Right forelimb (tissue), 1 donor: ENCODE data around the gene ZDHHC1.
"Not testable (repeated sequence)": the region's sequence is repeated elsewhere in the genome, so short reads cannot be mapped to it uniquely, and the experiment has no call there.

Experiments
- DNase-seq: peaks from one replicate; pipeline ENCODE4 v3.0.0-alpha.2; 2018

Gene ZDHHC1

GRCh38 chr16:67430504-67430976 lies 14.3 kb upstream of the ZDHHC1 start:
- DNase-seq = no peak

DNA sequence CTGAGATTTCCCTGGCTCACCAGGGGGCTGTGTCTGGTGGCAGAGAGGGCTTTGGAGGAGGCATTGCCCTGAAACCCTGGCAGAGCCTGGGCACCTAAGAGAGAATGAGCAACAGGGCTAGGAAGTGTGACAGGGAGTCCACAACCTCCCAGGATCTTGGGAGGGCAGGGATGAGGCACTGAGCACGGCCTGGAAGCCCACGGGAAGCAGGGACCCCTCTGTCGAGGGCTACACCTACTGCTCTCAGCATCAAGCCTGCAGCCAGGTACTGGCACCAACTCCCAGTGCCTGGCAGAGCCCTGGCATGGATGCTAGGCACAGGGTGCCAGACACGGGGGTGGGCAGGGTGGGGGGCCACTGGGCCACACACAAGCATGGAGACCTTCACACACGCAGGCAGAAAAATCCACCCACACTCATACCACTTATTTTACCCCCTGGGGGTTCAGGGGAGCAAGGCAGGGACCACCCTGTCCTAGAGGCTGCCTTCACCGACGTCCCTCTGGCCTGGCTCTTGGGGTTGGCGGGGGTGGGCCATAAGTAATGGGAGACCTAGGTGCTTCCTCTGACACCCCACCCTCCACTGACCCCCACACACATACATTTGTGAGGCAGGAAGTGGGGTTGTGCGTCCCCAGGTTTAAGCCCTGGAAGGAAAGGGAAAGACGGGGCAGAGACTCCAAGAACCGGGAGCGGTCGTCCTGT lies 13.7 kb upstream of the ZDHHC1 start:
- DNase-seq = no peak

DNA sequence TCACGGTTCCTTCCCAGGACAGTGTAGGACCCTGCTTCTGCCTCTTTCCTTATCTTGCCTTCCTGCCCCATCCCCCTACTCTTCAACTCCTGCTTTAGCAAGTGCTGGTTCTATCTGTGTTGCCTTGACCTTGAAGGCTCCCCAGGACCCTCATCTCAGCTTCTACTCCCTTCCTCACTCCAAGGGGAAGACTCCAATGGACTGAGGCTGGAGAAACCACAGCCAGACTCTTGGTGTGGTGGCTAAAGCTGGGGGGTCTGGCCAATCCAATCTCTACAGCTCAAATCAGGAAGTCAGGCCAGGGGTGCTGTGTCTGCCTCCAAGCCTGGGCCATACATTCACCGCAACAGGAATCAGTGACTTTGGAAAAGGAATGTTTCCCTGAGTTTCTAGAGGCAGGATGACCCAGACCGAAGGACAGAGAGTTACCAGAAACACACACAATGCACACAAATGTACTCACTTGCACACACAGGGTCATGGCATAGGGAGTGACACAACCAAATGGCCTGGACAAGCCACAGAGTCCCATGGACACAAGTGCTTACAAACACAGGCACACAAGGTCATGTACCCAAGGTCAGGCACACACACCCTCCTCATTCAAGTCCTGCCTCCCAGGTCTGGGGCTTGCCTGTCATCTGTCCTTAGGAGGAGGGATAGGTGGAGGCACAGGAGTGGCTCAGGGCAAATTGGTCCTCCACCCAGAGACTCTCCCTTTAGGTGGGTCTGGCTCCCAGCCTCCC lies 12.9 kb upstream of the ZDHHC1 start:
- no peak for DNase-seq

DNA sequence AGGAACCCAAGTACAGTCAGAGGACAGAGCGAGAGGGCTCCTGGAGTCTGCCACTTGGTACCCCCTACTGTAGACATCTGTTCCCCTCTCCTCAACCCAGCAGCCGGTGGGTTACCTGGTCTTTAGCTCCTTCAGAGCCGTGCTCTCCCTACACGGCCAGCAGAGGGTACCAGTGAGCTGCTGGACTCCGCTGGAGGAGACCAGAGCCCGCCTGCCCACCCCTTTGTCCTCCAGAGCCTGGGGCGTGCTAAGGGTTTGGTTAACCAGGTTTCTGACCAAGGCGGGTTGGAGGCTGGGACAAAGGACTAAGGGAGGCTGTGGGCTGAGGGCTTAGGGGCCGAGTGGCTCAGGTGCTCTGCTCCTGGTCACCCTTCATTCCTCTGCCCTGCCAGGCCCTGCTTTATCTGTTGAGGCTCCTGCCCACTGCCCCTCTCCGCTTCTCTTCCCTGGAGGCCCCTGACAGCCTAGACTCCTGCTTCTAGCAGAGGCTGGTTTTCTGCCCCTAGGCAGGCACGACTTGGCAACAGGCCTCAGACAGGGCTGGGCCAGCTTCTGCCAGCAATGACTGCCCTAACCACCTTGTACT lies 12.0 kb upstream of the ZDHHC1 start:
- DNase-seq = no peak

DNA sequence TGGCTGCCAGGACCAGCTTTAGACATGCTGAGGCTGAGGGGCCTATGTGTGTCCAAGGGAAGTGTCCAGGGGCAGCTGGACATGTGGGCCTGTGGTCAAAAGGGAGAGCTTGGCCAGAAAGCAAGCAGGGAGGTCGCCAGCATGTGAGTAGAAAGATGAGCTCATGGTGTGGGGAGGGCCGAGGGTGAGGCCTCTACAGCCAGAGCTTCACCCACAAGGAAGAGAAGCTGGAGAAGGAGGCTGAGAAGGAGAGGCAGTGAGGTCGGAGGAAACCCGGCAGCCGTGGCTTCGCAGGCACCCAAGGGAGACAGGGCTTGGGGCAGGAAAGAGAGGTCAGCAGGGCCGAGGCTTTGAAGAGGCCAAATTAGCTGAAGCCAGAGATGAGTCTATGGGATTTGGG lies 10.7 kb upstream of the ZDHHC1 start:
- no peak for DNase-seq

GRCh38 chr16:67426022-67426421 lies 9.7 kb upstream of the ZDHHC1 start:
- no peak for DNase-seq

GRCh38 chr16:67425580-67425979 lies 9.3 kb upstream of the ZDHHC1 start:
- no peak for DNase-seq

GRCh38 chr16:67425061-67425460 lies 8.8 kb upstream of the ZDHHC1 start:
- DNase-seq = no peak

GRCh38 chr16:67424261-67424615 lies 8.0 kb upstream of the ZDHHC1 start:
- no peak for DNase-seq

DNA sequence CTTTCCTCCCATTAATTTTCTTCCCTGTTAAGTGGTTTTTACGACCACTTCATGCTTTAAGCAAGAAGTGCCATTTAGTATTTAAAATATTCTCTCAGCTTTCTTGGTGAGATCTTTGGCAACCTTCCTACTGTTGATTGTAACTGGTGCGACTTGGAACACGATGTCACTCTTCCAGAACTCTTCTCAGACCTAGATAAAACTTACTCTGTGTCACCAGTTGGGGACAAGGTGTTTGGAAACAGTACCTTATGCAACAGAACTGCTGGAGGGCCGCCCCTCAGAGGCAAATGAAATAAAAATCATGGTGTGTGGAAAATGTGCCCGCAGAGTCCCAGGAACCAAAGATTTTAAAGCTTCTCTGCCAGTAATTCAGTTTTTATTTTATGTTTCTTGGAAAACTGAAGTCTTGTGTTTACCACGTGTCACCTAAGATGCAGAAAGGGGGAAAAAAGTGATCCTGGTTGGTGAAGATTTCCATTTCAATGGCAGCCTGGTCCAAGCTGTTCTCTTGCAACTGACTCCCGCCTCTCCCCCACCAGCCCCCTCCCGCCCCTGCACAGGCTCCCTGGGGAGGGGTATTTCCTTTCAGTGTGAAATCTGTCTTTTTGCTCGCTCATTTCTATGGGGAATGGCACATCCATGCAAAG lies 7.5 kb upstream of the ZDHHC1 start:
- DNase-seq = no peak

DNA sequence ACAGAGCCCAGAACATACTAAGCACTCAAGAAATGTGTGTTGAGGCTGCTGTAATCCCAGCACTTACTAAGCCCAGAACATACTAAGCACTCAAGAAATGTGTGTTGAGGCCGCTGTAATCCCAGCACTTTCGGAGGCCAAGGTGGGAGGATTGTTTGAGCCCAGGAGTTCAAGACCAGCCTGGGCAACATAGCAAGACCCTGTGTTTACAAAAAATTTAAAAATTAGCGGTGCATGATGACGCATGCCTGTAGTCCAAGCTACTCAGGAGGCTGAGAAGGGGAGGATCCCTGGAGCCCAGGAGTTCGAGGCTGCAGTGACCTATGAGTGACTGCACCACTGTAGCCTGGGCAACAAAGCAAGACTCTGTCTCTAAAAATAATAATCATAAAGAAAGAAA lies 6.7 kb upstream of the ZDHHC1 start:
- no peak for DNase-seq

- DNase-seq = no peak
These were observed 4.8 kb upstream of the ZDHHC1 start for GRCh38 chr16:67421030-67421429.

DNA sequence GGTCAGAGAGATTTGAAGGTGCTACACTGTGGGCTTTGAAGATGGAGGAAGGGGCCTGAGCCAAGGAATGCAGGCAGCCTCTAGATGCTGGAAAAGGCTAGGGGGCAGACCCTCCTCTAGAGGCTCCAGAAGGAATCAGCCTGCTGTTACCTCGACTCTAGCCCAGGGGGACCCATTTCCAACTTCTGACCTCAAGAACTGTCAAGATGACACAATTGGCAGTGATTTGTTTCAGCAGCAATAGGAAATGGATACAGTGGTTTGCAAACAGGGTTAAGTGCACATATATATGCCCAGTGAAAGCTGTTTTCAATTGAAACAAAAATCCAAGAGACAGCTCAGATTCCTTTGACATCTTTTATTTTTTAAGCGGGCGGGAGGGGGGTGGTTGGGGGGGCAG lies 3.7 kb upstream of the ZDHHC1 start:
- DNase-seq = no peak

DNA sequence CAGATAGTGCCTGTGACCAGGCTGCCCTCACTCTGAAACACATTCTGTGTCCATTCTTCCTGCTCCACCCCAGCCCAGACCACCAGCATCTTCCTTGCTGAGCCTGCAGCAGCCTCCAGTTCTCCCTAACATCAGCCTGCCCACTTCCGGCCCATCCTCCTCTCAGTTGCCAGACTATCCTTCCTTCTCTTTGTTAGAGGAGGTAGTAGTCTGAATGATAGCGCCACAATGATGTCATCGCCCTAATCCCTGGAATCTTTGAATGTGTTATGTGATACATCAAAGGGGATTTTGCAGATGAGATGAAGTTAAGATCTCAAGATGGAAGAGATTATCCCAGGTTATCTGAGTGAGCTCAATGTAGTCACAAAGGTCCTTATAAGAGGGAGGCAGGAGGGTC lies 3.2 kb upstream of the ZDHHC1 start:
- no peak for DNase-seq

DNA sequence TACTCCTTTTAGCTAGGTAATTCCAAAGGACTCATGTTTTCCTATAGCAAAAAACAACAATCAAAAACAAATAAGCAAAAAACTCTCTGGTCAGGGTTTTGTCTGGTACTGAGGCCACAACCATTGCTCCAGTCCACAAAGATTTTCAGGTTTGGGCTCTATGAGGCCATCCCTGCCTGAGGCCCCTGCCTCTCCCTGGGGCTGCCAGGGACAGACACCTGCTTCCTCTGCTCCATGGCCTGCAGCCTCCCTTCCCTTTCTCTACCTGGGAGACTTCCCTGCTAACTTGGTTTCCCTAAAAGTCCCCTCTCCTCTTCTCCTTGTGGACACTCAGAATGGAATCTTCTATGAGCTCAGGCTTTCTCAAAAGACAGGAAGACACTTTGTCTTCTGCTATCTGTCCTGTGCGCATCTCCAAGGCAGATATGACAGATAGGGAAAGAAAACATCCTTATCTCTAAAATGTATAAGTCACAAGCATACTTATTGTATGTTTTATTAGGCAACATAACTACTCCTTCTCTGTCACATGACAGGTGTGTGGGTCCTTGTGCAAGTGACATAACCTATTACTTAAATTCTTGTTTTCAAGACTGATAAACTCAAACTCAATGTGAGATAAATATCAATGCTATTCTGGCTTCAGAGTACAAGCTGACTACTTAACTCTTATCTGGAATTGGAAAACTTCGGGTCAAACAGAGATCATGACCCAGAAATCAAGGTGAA lies 1.2 kb upstream of the ZDHHC1 start:
- no peak for DNase-seq

DNA sequence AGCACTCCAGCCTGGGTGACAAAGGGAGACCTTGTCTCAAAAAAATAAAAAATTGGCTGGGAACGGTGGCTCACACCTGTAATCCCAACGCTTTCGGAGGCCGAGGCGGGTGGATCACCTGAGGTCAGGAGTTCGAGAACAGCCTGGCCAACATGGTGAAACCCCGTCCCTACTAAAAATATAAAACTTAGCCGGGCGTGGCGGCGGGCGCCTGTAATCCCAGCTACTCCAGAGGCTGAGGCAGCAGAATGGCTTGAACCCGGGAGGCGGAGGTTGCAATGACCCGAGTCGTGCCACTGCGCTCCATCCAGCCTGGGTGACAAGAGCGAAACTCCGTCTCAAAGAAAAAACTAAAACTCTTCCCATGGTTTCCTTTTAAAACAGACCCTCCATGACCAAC lies 856 bp downstream of the ZDHHC1 start:
- DNase-seq = not testable (repeated sequence)

GRCh38 chr16:67413978-67414911 lies 2.0 kb downstream of the ZDHHC1 start:
- no peak for DNase-seq

GRCh38 chr16:67412294-67412693 lies 4.0 kb downstream of the ZDHHC1 start:
- no peak for DNase-seq

DNA sequence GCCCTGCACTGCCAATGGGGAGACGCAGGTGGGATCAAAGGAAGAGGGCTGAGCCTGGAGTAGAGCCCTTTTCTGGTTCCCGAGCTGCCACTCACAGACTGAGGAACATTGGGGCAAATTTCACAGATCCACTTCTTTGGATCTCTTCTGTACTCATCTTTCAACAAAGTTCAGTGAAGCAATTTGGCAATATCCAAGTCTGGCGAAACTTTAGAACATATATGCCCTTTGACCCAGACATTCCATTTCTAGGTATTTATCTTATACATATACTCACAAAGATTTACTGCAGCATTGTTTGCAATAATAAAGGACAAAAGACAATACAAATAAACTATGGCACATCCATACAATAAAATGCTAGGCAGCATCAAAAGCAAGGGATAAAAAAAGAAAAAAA lies 4.9 kb downstream of the ZDHHC1 start:
- DNase-seq = no peak

DNA sequence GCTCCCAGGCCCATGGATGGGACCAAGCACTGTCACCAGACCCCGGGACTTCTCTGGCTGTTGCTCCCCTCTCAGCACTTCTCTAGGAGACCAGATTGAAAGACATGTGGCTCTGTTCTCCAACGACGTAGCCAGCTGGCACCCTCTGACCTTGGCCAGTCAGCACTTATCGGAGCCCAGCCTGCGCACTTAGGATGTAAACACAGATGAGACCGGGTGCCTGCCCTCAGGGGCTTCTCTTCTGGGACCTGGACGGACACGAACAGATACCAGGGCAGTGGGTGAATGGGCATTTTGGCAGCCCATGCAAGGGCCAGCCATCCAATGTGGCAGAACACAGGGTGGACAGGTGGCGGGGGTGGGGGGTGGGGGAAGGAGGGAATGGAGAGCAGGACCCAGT lies 6.6 kb downstream of the ZDHHC1 start:
- no peak for DNase-seq

- DNase-seq = no peak
These were observed 8.4 kb downstream of the ZDHHC1 start for GRCh38 chr16:67407788-67408452.
